CD4-positive, alpha-beta T cell treated with Interleukin-17A for 4 hours (primary cell): ENCODE measurements around the gene GDF3.

Source experiments
- DNase-seq: peaks from one replicate; pipeline ENCODE4 v3.0.0-alpha.2; 2020; ENCODE audit warnings: mixed read lengths

GDF3 gene

GRCh38 chr12:7666595-7666994 lies 29.0 kb downstream of the GDF3 start:
- DNase-seq = no peak

GRCh38 chr12:7661741-7662140 lies 33.8 kb downstream of the GDF3 start:
- no peak for DNase-seq

- no peak for DNase-seq
Measured at GRCh38 chr12:7656121-7656520, 39.5 kb downstream of the GDF3 start.

- no peak for DNase-seq
Measured at GRCh38 chr12:7650091-7650490, 45.5 kb downstream of the GDF3 start.

GRCh38 chr12:7647071-7647470 lies 48.5 kb downstream of the GDF3 start:
- DNase-seq = no peak

GRCh38 chr12:7646178-7646475 lies 49.4 kb downstream of the GDF3 start:
- no peak for DNase-seq

GRCh38 chr12:7645395-7646177 lies 50.0 kb downstream of the GDF3 start:
- DNase-seq = peak; percentile 58

- peak; percentile 14 for DNase-seq
Measured at GRCh38 chr12:7642876-7643309, 52.7 kb downstream of the GDF3 start.

GRCh38 chr12:7642287-7642686 lies 53.3 kb downstream of the GDF3 start:
- DNase-seq = no peak

- peak; percentile 63 for DNase-seq
Measured at GRCh38 chr12:7640123-7640995, 55.2 kb downstream of the GDF3 start.
